ENCODE measurements around the gene IFNE. TPM values are rescaled to one million over a fixed set of nuclear protein-coding genes. Genes with fewer than 3 reads are reported as not detected.

Gene IFNE
- total RNA-seq, 4 donors from 2014 or later, result 1.9 TPM; not detected in 3

GRCh38 chr9:21499912-21500311, 17.8 kb upstream of the IFNE start:
- intact Hi-C loops (cut with DNase I; ENCODE audit: low total_unique reads), result no loop called here
- H3K27ac ChIP-seq, result no peak overlapping the region
- no peaks in the 10 kb centered on the region for H3K9me3 ChIP-seq
- no peak for DNase-seq
- no peaks in the 10 kb centered on the region for H3K27me3 ChIP-seq
- no peak overlapping the region for H3K4me3 ChIP-seq
- H3K4me1 ChIP-seq, result no peaks in the 10 kb centered on the region
- H3K36me3 ChIP-seq, result no peaks in the 10 kb centered on the region
- TF ChIP-seq POLR2A (IDR thresholded peaks at IDR 0.05) (no peak), CTCF (IDR thresholded peaks at IDR 0.05) (no peak)

- no peaks in the 10 kb centered on the region for H3K36me3 ChIP-seq
- H3K4me3 ChIP-seq, result no peak overlapping the region
- H3K27me3 ChIP-seq, result no peaks in the 10 kb centered on the region
- H3K9me3 ChIP-seq, result no peaks in the 10 kb centered on the region
- H3K4me1 ChIP-seq, result no peaks in the 10 kb centered on the region
- no peak for DNase-seq
- intact Hi-C loops (cut with DNase I; ENCODE audit: low total_unique reads), result no loop called here
- no peak for TF ChIP-seq POLR2A (IDR thresholded peaks at IDR 0.05)
- no peak for TF ChIP-seq CTCF (IDR thresholded peaks at IDR 0.05)
- H3K27ac ChIP-seq, result no peak overlapping the region
These were observed 9.6 kb upstream of the IFNE start for GRCh38 chr9:21491756-21492155.

- no peaks in the 10 kb centered on the region for H3K36me3 ChIP-seq
- DNase-seq, result no peak
- no peaks in the 10 kb centered on the region for H3K4me1 ChIP-seq
- no peak overlapping the region for H3K4me3 ChIP-seq
- H3K27ac ChIP-seq, result no peak overlapping the region
- no peaks in the 10 kb centered on the region for H3K9me3 ChIP-seq
- intact Hi-C loops (cut with DNase I; ENCODE audit: low total_unique reads), result no loop called here
- TF ChIP-seq POLR2A (IDR thresholded peaks at IDR 0.05), result no peak
- H3K27me3 ChIP-seq, result no peaks in the 10 kb centered on the region
These were observed 550 bp downstream of the IFNE start for GRCh38 chr9:21481470-21482056.

GRCh38 chr9:21479152-21479702, 2.9 kb downstream of the IFNE start:
- TF ChIP-seq POLR2A (IDR thresholded peaks at IDR 0.05), result no peak
- TF ChIP-seq CTCF (IDR thresholded peaks at IDR 0.05), result no peak
- Histone ChIP-seq H3K36me3 (no peaks in the 10 kb centered on the region), H3K27me3 (no peaks in the 10 kb centered on the region), H3K4me3 (no peak overlapping the region), H3K9me3 (no peaks in the 10 kb centered on the region), H3K4me1 (no peaks in the 10 kb centered on the region), H3K27ac (no peak overlapping the region)
- intact Hi-C loops (cut with DNase I; ENCODE audit: low total_unique reads), result no loop called here
- DNase-seq, result no peak

- no peak for TF ChIP-seq POLR2A (IDR thresholded peaks at IDR 0.05)
- no peak for TF ChIP-seq CTCF (IDR thresholded peaks at IDR 0.05)
These were observed 4.6 kb downstream of the IFNE start for GRCh38 chr9:21477466-21477865.

More at GRCh38 chr9:21477466-21477865, 4.6 kb downstream of the IFNE start:
- H3K4me3 ChIP-seq, result no peak overlapping the region
- H3K9me3 ChIP-seq, result no peaks in the 10 kb centered on the region
- intact Hi-C loops (cut with DNase I; ENCODE audit: low total_unique reads), result no loop called here
- no peaks in the 10 kb centered on the region for H3K36me3 ChIP-seq
- DNase-seq, result no peak
- no peaks in the 10 kb centered on the region for H3K27me3 ChIP-seq
- no peak overlapping the region for H3K27ac ChIP-seq
- H3K4me1 ChIP-seq, result no peaks in the 10 kb centered on the region

All from uterus (tissue), 4 donors.